Measurements from ENCODE around the gene CENPS.

CENPS gene

DNA sequence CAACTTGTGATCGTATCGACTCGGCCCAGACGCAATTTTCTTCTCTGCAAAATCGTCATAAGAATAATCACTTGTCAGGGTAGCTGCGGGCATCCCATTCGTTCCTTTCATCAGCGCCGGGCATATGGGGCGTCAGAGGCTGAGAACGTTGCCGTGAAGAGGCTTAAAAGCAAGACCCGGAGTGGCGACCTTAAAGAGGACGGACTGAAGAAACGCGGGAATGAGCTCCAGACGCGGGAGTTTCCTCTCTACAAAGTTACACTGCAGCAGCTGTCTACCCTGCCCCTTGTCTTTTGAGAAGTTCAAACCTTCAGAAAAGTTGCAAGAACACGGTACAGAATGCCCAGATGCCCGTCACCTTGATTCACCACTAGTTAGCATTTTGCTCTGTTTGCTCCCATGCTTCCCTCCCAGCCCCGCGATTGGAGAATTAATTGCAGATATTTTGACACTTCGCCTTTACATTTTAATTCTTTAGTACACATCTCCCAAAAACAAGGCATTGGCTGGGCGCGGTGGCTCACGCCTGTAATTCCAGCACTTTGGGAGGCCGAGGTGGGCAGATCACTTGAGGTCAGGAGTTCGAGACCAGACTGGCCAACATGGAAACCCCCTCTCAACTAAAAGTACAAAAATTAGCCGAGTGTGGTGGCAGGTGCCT lies 967 bp downstream of the CENPS start:
- no peaks in the 10 kb centered on the region for H3K27me3 Mint-ChIP-seq
- H3K36me3 Mint-ChIP-seq: no peaks in the 10 kb centered on the region
- no peak for DNase-seq (ENCODE audit: low spot score in 2 of 2)
- H3K9me3 Mint-ChIP-seq: no peaks in the 10 kb centered on the region
- peak overlapping the region; percentile 97 for H3K4me3 Mint-ChIP-seq
- ATAC-seq (ENCODE audit: low read depth): peak; percentile 1
- peaks cover 11% of the 10 kb centered on the region for H3K4me1 Mint-ChIP-seq
- H3K27ac Mint-ChIP-seq: peak overlapping the region; percentile 99

DNA sequence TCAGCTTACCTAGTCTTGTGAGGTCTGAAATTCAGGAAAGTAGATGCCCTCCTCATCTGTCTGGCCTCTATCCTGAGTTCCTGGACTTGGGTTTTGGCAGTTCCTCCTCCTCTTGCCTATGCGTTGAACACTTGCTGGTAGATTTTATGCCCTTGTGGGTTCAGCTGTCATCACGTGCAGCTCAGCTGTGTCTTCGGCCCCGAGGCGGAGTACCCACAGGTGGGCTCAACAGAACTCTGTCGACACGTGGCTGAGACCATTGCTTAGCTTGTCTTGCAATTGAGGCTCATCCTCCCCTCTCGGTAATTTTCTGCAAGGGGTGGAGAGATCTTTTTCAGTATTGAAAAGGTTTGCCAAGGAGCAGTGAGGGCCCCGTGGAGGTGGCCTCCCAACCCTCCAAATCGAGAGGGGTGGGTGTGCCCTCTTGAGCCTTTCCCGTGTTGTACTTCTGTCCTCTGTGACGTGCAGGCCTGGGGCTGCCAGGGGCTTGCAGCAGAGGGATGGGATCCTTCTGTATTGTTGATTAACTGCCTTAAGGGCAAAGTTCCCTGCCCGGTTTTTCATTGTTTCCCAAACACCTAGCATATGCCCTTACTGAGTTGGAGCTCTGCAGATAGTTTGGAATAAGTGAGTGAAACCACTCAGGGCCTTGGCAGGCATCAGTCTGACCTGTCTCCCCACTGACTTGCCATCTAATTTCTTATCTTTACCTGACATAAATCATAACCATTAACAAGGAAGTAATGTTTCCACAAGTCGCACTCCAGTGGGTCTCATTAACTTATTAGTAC lies 2.9 kb downstream of the CENPS start:
- ATAC-seq (ENCODE audit: low read depth) (no peak), DNase-seq (ENCODE audit: low spot score in 2 of 2) (no peak)
- Mint-ChIP-seq H3K9me3 (no peaks in the 10 kb centered on the region), H3K4me3 (peak overlapping the region; percentile 5), H3K27ac (no peak overlapping the region), H3K36me3 (no peaks in the 10 kb centered on the region), H3K27me3 (no peaks in the 10 kb centered on the region), H3K4me1 (peaks cover 9% of the 10 kb centered on the region)

DNA sequence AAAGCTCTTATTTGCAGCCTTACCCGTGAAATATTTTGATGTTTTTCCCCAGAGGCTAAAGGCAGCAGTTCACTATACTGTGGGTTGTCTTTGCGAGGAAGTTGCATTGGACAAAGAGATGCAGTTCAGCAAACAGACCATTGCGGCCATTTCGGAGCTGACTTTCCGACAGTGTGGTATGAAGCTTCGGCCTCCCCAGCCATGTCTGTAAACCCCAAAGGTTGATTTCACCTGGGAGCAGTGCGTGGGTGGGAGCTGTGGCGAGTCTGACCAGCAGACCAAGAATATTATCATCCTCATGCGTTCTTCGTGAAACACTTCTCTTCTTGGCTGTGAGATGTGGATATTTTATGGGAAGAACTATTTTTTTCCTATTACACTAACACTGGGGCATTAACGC lies 3.6 kb downstream of the CENPS start:
- H3K4me3 Mint-ChIP-seq: no peak overlapping the region
- ATAC-seq (ENCODE audit: low read depth) (no peak), DNase-seq (ENCODE audit: low spot score in 2 of 2) (no peak)
- H3K27me3 Mint-ChIP-seq: no peaks in the 10 kb centered on the region
- peaks cover 9% of the 10 kb centered on the region for H3K4me1 Mint-ChIP-seq
- H3K9me3 Mint-ChIP-seq: no peaks in the 10 kb centered on the region
- no peaks in the 10 kb centered on the region for H3K36me3 Mint-ChIP-seq
- no peak overlapping the region for H3K27ac Mint-ChIP-seq

DNA sequence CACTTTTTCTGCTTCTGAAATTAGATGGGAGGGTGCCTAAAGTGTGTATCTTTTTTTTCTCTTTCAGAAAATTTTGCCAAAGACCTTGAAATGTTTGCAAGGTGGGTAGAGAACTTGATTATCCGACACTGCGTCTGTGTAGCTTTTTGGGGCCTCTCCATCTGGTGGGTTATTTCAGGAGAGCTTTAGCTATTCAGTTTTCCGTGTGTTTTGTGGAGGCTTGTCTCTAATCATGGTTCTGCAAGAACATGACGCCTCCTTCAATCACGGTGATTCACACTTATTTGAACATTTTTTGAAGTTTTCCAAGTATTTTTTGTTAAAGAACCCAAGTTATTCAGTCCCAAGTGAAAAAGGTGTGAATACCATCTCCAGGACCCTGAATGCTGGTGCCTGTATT lies 4.4 kb downstream of the CENPS start:
- H3K27me3 Mint-ChIP-seq: no peaks in the 10 kb centered on the region
- no peaks in the 10 kb centered on the region for H3K36me3 Mint-ChIP-seq
- no peak for ATAC-seq (ENCODE audit: low read depth)
- no peak overlapping the region for H3K27ac Mint-ChIP-seq
- DNase-seq (ENCODE audit: low spot score in 2 of 2): no peak
- peaks cover 9% of the 10 kb centered on the region for H3K4me1 Mint-ChIP-seq
- H3K4me3 Mint-ChIP-seq: no peak overlapping the region
- H3K9me3 Mint-ChIP-seq: no peaks in the 10 kb centered on the region

DNA sequence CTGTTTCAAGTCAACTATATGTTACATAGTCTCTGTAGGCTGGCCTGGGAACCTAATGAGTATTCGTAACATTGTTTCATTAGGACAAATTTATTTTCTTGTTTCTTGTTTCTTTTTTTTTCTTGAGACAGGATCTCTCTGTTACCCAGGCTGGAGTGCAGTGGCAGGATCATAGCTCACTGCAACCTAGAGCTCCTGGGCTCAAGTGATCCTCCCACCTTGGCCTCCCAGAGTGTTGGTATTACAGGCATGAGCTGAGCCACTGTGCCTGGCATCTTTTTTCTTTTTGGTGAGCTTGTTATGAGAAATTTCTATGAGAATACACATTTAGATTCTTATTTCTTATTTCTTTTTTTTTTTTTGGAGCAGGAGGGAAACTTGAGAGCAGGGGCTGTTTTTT lies 6.8 kb downstream of the CENPS start:
- DNase-seq (ENCODE audit: low spot score in 2 of 2) (no peak), ATAC-seq (ENCODE audit: low read depth) (no peak)
- Mint-ChIP-seq H3K4me1 (peaks cover 2% of the 10 kb centered on the region), H3K27ac (peak overlapping the region; percentile 24), H3K36me3 (peaks cover under 1% of the 10 kb centered on the region), H3K9me3 (no peaks in the 10 kb centered on the region), H3K4me3 (no peak overlapping the region), H3K27me3 (no peaks in the 10 kb centered on the region)

DNA sequence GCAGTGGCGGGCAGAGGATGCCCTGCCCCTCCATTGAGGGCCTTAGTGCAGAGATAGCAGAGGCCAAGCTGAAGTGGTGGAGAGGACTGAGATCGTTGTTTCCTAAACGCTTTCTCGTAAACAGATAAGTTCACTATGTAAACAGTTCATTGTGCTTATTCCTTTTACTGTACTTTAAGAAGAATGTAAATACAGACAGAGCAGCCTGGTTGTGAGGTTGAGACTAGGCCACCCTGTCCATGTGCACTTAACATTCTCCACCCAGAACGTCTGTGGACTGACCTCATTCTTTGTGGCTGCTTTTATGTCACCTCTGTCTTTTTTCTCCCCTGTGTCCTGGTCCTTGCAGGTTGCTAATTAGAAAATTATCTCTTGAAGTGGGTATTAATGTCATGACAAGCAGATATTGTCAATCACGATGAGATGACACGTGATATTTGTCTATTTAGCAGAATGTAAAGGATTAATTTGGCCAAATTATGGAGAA lies 8.5 kb downstream of the CENPS start:
- Mint-ChIP-seq H3K4me1 (no peaks in the 10 kb centered on the region), H3K36me3 (peaks cover 2% of the 10 kb centered on the region), H3K4me3 (no peak overlapping the region), H3K27ac (no peak overlapping the region), H3K27me3 (no peaks in the 10 kb centered on the region), H3K9me3 (no peaks in the 10 kb centered on the region)
- no peak for ATAC-seq (ENCODE audit: low read depth)
- DNase-seq (ENCODE audit: low spot score in 2 of 2): no peak

DNA sequence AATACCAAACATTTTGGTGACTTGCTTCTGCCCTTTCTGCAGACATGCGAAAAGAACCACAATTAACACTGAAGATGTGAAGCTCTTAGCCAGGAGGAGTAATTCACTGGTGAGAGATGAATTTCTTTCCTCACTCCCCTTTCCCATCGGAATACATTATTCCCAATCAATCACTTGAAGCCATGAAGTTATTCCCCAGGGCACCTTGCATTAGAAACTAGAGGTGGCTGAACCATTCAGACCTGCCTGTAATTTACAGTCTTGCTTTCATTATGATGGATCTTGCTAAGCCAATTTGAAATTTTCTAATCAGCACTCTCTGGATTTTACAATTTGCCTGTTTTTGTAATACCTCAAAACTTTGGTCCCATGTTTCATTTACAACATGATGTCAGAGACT lies 10.1 kb downstream of the CENPS start:
- no peaks in the 10 kb centered on the region for H3K9me3 Mint-ChIP-seq
- no peak overlapping the region for H3K27ac Mint-ChIP-seq
- no peaks in the 10 kb centered on the region for H3K4me1 Mint-ChIP-seq
- H3K27me3 Mint-ChIP-seq: no peaks in the 10 kb centered on the region
- ATAC-seq (ENCODE audit: low read depth): no peak
- DNase-seq (ENCODE audit: low spot score in 2 of 2): no peak
- H3K4me3 Mint-ChIP-seq: no peak overlapping the region
- peaks cover 2% of the 10 kb centered on the region for H3K36me3 Mint-ChIP-seq

DNA sequence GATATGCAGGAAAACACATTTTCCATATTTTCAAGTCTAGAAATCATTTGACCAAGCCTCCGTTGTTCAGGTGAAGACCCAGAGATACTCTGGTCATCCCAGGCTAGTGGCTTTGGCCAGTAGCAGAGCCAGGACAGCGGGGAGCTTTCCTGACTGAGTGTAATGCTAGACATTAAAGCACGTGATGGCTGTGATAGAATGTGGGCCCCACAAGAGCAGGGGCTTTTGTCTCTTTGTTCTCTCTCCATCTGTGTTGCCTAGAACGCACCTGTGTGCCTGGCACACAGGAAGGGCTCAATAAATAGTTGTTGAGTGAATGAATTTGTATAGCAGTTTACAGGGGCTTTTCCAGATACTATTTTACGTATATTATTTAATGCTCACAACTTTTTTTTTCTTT lies 10.6 kb downstream of the CENPS start:
- Mint-ChIP-seq H3K9me3 (no peaks in the 10 kb centered on the region), H3K27ac (no peak overlapping the region), H3K4me3 (no peak overlapping the region), H3K4me1 (no peaks in the 10 kb centered on the region), H3K36me3 (peaks cover 2% of the 10 kb centered on the region), H3K27me3 (no peaks in the 10 kb centered on the region)
- ATAC-seq (ENCODE audit: low read depth) (no peak), DNase-seq (ENCODE audit: low spot score in 2 of 2) (no peak)

DNA sequence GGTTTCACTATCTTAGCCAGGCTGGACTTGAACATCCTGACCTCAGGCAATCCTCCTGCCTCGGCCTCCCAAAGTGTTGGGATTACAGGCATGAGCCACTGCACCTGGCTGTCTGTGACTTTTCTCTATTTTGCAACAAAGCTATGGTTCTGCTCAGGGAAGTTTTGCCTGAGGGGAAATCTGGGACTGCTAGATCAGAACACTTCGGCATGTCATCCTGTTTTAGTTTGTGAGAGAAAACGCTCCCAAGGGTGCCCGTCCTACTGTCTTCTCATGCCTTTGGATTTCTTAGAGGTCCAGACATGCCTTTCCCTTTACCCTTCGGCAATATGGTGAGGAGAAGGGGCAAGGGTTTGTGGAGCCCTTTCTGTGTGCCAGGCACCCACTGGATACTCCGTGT lies 14.0 kb downstream of the CENPS start:
- H3K36me3 Mint-ChIP-seq: peaks cover 4% of the 10 kb centered on the region
- H3K9me3 Mint-ChIP-seq: no peaks in the 10 kb centered on the region
- no peak overlapping the region for H3K27ac Mint-ChIP-seq
- no peaks in the 10 kb centered on the region for H3K4me1 Mint-ChIP-seq
- peaks cover 2% of the 10 kb centered on the region for H3K27me3 Mint-ChIP-seq
- ATAC-seq (ENCODE audit: low read depth) (no peak), DNase-seq (ENCODE audit: low spot score in 2 of 2) (no peak)
- H3K4me3 Mint-ChIP-seq: no peak overlapping the region

DNA sequence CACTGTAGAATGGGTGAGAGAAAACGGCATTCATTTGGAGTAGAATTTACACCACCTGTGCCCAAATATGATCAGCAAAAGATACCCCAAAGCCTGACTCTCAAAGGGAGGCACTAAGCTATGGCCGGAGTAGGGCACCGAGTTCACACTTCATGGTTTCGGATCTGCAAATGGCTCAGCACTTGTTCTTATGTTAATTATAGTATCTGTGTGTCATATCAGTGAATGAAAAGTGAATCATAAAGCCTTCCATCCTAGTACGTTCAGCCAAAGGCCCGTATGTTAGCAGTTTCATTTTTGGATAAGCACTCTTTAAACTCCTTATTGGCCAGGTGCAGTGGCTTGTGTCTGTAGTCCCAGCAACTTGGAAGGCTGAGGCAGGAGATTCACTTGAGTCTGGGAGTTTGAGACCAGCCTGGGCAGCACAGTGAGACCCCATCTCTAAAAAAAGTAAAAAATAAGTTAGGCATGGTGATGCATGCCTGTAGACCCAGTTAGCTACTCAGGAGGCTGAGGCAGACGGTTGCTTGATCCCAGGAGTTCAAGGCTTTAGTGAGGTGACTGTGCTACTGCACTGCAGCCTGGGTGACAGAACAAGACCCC lies 14.7 kb downstream of the CENPS start:
- H3K27me3 Mint-ChIP-seq: peaks cover 2% of the 10 kb centered on the region
- DNase-seq (ENCODE audit: low spot score in 2 of 2) (no peak), ATAC-seq (ENCODE audit: low read depth) (no peak)
- no peak overlapping the region for H3K27ac Mint-ChIP-seq
- H3K4me1 Mint-ChIP-seq: no peaks in the 10 kb centered on the region
- H3K9me3 Mint-ChIP-seq: no peaks in the 10 kb centered on the region
- peaks cover 4% of the 10 kb centered on the region for H3K36me3 Mint-ChIP-seq
- no peak overlapping the region for H3K4me3 Mint-ChIP-seq

DNA sequence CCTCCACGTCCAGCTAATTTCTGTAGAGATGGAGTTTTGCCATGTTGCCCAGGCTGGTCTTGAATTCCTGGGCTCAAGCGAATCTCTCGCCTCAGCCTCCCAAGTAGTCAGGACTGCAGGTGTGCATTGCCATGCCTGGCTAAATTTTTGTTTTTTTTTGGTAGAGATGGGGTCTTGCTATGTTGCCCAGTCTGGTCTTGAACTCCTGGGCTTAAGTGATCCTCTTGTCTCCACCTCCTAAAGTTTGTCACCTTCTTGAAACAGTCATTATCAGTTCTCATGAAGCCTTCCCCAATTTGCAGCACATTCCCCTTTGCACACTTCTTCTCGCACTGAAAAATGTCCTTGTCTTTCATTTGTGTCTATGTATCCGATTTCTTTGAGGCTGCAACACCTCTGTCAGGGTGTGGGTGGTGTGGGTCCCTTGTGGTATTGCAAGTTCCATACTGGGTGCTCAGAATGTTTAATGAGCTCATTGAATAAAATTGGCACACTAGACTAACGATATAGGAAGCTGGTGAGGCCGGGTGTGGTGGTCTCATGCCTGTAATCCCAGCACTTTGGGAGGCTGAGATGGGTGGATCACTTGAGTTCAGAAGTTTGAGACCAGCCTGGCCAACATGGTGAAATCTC lies 16.7 kb downstream of the CENPS start:
- Mint-ChIP-seq H3K4me1 (no peaks in the 10 kb centered on the region), H3K27me3 (peaks cover 2% of the 10 kb centered on the region), H3K9me3 (no peaks in the 10 kb centered on the region), H3K27ac (no peak overlapping the region), H3K4me3 (no peak overlapping the region), H3K36me3 (peaks cover 4% of the 10 kb centered on the region)
- no peak for DNase-seq (ENCODE audit: low spot score in 2 of 2)
- ATAC-seq (ENCODE audit: low read depth): no peak

DNA sequence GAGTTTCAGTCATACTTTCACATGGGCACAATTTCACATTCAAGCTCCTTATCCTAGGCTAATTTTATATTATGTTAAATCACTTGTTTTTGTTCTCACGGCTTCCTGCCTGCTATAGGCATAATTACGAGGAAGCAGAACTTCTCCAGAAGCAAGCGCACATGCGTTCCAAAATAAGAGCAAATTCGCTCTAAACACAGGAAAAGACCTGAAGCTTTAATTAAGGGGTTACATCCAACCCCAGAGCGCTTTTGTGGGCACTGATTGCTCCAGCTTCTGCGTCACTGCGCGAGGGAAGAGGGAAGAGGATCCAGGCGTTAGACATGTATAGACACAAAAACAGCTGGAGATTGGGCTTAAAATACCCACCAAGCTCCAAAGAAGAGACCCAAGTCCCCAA lies 19.5 kb downstream of the CENPS start, which contains the start of gene CORT:
TSS of gene CORT (plus strand) at position 281 of the 400 bp plus-strand sequence. CDS start 193 bp downstream, outside the sequence.
- DNase-seq (ENCODE audit: low spot score in 2 of 2) (no peak), ATAC-seq (ENCODE audit: low read depth) (no peak)
- no peak within 1 kb of the TSS for H3K4me3 Mint-ChIP-seq
- no peak within 1 kb of the TSS for H3K27ac Mint-ChIP-seq
- no peaks in the 10 kb centered on the region for H3K9me3 Mint-ChIP-seq
- H3K4me1 Mint-ChIP-seq: no peaks in the 10 kb centered on the region
- H3K36me3 Mint-ChIP-seq: peaks cover 2% of the 10 kb centered on the region
- H3K27me3 Mint-ChIP-seq: peaks cover 2% of the 10 kb centered on the region

DNA sequence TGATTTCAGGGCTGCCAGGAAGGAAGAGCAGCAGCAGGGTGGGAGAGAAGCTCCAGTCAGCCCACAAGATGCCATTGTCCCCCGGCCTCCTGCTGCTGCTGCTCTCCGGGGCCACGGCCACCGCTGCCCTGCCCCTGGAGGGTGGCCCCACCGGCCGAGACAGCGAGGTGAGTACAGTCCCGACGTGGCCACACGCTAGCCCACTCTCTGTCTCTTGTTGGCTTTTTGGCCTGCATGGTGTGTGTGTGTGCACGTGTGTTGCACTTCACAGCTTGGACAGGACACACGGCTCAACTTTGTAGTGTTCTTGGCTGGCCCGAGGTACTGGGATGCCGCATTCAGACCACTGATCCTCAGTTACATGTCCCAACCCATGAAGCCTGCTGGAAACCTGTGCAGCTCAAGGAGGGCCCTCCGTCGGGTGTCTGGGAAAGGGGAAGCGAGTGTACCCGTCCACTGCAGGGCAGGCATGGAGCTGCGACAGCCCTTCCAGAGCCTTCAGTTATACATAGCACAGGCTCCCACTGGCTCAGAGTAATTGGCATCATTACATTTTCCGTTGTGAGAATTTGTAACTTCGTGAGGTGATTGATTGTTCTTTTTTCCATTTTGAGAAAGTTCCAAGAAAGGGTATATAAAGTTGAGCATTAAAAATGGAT lies 20.1 kb downstream of the CENPS start:
- ATAC-seq (ENCODE audit: low read depth): no peak
- Mint-ChIP-seq H3K27me3 (peaks cover 2% of the 10 kb centered on the region), H3K27ac (no peak overlapping the region), H3K36me3 (peaks cover 2% of the 10 kb centered on the region), H3K9me3 (no peaks in the 10 kb centered on the region), H3K4me1 (no peaks in the 10 kb centered on the region), H3K4me3 (no peak overlapping the region)
- no peak for DNase-seq (ENCODE audit: low spot score in 2 of 2)

DNA sequence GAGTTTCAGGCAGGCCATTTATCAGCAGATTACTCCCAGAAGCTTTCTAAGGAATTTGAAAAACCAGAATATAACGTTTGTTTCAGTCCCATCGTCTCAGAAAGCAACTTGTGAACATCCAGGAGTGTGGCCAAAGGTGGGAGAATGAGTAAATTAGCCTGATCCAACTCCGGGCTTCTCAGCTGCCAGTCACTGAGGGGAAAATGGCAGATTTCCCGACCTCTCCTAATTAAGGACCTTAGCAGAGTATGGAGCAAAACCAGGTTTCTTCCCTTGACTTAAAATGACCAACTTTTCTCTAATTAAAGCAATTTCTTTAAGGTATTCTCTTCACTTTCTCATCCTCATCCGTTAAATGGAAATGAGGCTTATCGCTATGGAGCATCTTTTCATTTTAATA lies 20.6 kb downstream of the CENPS start:
- no peaks in the 10 kb centered on the region for H3K9me3 Mint-ChIP-seq
- ATAC-seq (ENCODE audit: low read depth): no peak

More for the DNA sequence above, 20.6 kb downstream of the CENPS start:
- Mint-ChIP-seq H3K36me3 (peaks cover 2% of the 10 kb centered on the region), H3K4me1 (no peaks in the 10 kb centered on the region), H3K27me3 (peaks cover 2% of the 10 kb centered on the region), H3K27ac (no peak overlapping the region), H3K4me3 (no peak overlapping the region)
- DNase-seq (ENCODE audit: low spot score in 2 of 2): no peak
